Mucosa of descending colon (tissue), 3 donors: ENCODE measurements around the gene NFIX. TPM values are rescaled to one million over a fixed set of nuclear protein-coding genes. Genes with fewer than 3 reads are reported as not detected.

ENCODE experiments used
- ATAC-seq: fragments of 200-7000 bp; cut with Tn5 transposase; one replicate; pipeline ENCODE4 v1.9.1; 2020; ENCODE audit warnings: mild to moderate bottlenecking, moderate library complexity
- DNase-seq, 3 donors: peaks; one replicate each; pipeline ENCODE4 v3.0.0-alpha.2; 2020
- H3K36me3 ChIP-seq: fragments of 200-600 bp; one replicate; pipeline ENCODE4 v1.8.0; 2021; ENCODE audit warnings: low read depth, mild to moderate bottlenecking
- H3K4me1 ChIP-seq: fragments of 200-600 bp; one replicate; pipeline ENCODE4 v1.8.0; 2021; ENCODE audit warnings: low read depth, mild to moderate bottlenecking
- H3K4me3 ChIP-seq: fragments of 200-600 bp; one replicate; pipeline ENCODE4 v1.8.0; 2021; ENCODE audit warnings: mild to moderate bottlenecking
- H3K9me3 ChIP-seq: fragments of 200-600 bp; one replicate; pipeline ENCODE4 v1.8.0; 2021; ENCODE audit warnings: mild to moderate bottlenecking
- CTCF ChIP-seq: fragments of 200-600 bp; IDR thresholded peaks from one replicate; pipeline ENCODE4 v1.8.0; 2022; ENCODE audit warnings: antibody characterized with exemption, mild to moderate bottlenecking
- intact Hi-C, 2 donors: fragments of 100-400 bp; cut with DNase I in 1 of 2; cut with micrococcal nuclease in 1 of 2; formaldehyde crosslinking; loops; one replicate each; pipeline versions ENCODE4 v1.11.0 to v1.11.1; 2022; cut with DNase I, micrococcal nuclease
- total RNA-seq, 3 donors: library from RNA; stranded (reverse); fragmentation: NEBNext Ultra II Directional in 2 of 3; extraction: Animal tissue kit (Norgen Biotek cat#: 25700) in 2 of 3; gene quantifications; one replicate each; pipeline versions ENCODE4 v1.2.1 to v1.2.4, GENCODE V29; 2021 to 2023
- donor health status: DM: no; HTN: no; CAD: no; lungs with moderate emphysema.
- donor health status: DM: no; HTN: no; CAD: no.
- donor health status: DM: no; HTN: yes; CAD: no.

Gene NFIX
- total RNA-seq, 3 donors from 2014 or later: 59.4 to 238 (median 64.6) TPM

GRCh38 chr19:13137290-13137794 is 142.1 kb downstream of the NFIX start:
- H3K36me3 ChIP-seq: no peaks in the 10 kb centered on the region
- intact Hi-C loops: no loop called here
- peaks cover 5% of the 10 kb centered on the region for H3K4me1 ChIP-seq
- no peak for DNase-seq
- H3K9me3 ChIP-seq: no peaks in the 10 kb centered on the region
- TF ChIP-seq CTCF: no peak
- no peak for ATAC-seq
- no peak overlapping the region for H3K4me3 ChIP-seq

- intact Hi-C loops: no loop called here
- peaks cover 5% of the 10 kb centered on the region for H3K4me1 ChIP-seq
Observed at GRCh38 chr19:13138171-13138915, 143.1 kb downstream of the NFIX start.

GRCh38 chr19:13138916-13139198 is 143.6 kb downstream of the NFIX start:
- no peak overlapping the region for H3K4me3 ChIP-seq
- no peak for DNase-seq
- H3K4me1 ChIP-seq: peaks cover 5% of the 10 kb centered on the region
- no peak for ATAC-seq
- H3K9me3 ChIP-seq: no peaks in the 10 kb centered on the region
- intact Hi-C loops: no loop called here
- no peaks in the 10 kb centered on the region for H3K36me3 ChIP-seq
- no peak for TF ChIP-seq CTCF

More at GRCh38 chr19:13138171-13138915, 143.1 kb downstream of the NFIX start:
- H3K4me3 ChIP-seq: no peak overlapping the region
- H3K9me3 ChIP-seq: no peaks in the 10 kb centered on the region
- DNase-seq (no peak), ATAC-seq (no peak)
- TF ChIP-seq CTCF: no peak
- H3K36me3 ChIP-seq: no peaks in the 10 kb centered on the region

- DNase-seq (no peak), ATAC-seq (no peak)
- Histone ChIP-seq H3K36me3 (no peaks in the 10 kb centered on the region), H3K9me3 (no peaks in the 10 kb centered on the region), H3K4me3 (no peak overlapping the region), H3K4me1 (peaks cover 5% of the 10 kb centered on the region)
- intact Hi-C loops: no loop called here
- TF ChIP-seq CTCF: no peak
Observed at GRCh38 chr19:13139633-13140311, 144.5 kb downstream of the NFIX start.

GRCh38 chr19:13146763-13147563 is 151.7 kb downstream of the NFIX start:
- H3K9me3 ChIP-seq: no peaks in the 10 kb centered on the region
- no peak overlapping the region for H3K4me3 ChIP-seq
- DNase-seq (peak in 2 of 3 donors; percentile 39 to 67), ATAC-seq (no peak)
- intact Hi-C loops: no loop called here
- no peaks in the 10 kb centered on the region for H3K36me3 ChIP-seq
- peaks cover 16% of the 10 kb centered on the region for H3K4me1 ChIP-seq
- TF ChIP-seq CTCF: no peak

Other genes with a start within 250 kb of the NFIX start
- 100 to 1,000 TPM in 1 of 3 donors, 10 to 100 TPM in 2; 29.0 to 167 (median 32.2) TPM for gene BEST2, start 243.7 kb upstream of the NFIX start, total RNA-seq
- gene HOOK2, start 219.9 kb upstream of the NFIX start, total RNA-seq: 10 to 100 TPM; 52.2 to 91.9 (median 69.0) TPM
- gene JUNB, start 204.0 kb upstream of the NFIX start, total RNA-seq: 100 to 1,000 TPM; 170 to 191 (median 191) TPM
- 100 to 1,000 TPM; 225 to 266 (median 256) TPM for gene PRDX2, start 193.7 kb upstream of the NFIX start, total RNA-seq
- 10 to 100 TPM in 1 of 3 donors, 1 to 10 TPM in 2; 1.5 to 10.4 (median 2.7) TPM for gene THSD8, start 193.4 kb upstream of the NFIX start, total RNA-seq
- 10 to 100 TPM in 1 of 3 donors, 1 to 10 TPM in 2; 5.5 to 12.4 (median 6.5) TPM for gene RNASEH2A, start 188.9 kb upstream of the NFIX start, total RNA-seq
- 1 to 10 TPM in 1 of 3 donors, under 1 TPM in 1, not detected in 1; 0.87 to 1.7 TPM for gene RTBDN, start 160.9 kb upstream of the NFIX start, total RNA-seq
- 1 to 10 TPM in 2 of 3 donors, under 1 TPM in 1; 0.69 to 4.1 (median 1.2) TPM for gene MAST1, start 157.0 kb upstream of the NFIX start, total RNA-seq
- gene DNASE2, start 114.0 kb upstream of the NFIX start, total RNA-seq: 10 to 100 TPM; 22.8 to 31.8 (median 30.3) TPM
- not detected for gene KLF1, start 108.3 kb upstream of the NFIX start, total RNA-seq
- gene GCDH, start 104.3 kb upstream of the NFIX start, total RNA-seq: 10 to 100 TPM; 24.2 to 27.2 (median 24.7) TPM
- 1 to 10 TPM in 1 of 3 donors, not detected in 2; 1.2 TPM for gene SYCE2, start 76.2 kb upstream of the NFIX start, total RNA-seq
- 10 to 100 TPM; 44.1 to 54.0 (median 48.1) TPM for gene FARSA, start 61.8 kb upstream of the NFIX start, total RNA-seq
- 100 to 1,000 TPM; 433 to 945 (median 637) TPM for gene CALR, start 56.9 kb upstream of the NFIX start, total RNA-seq
- gene RAD23A, start 49.6 kb upstream of the NFIX start, total RNA-seq: 100 to 1,000 TPM in 1 of 3 donors, 10 to 100 TPM in 2; 76.4 to 117 (median 81.4) TPM
- gene GADD45GIP1, start 38.3 kb upstream of the NFIX start, total RNA-seq: 10 to 100 TPM in 2 of 3 donors, 1 to 10 TPM in 1; 10.0 to 16.4 (median 14.1) TPM
- gene DAND5, start 25.9 kb upstream of the NFIX start, total RNA-seq: 1 to 10 TPM in 1 of 3 donors, under 1 TPM in 1, not detected in 1; 0.34 to 1.1 TPM
- gene LYL1, start 107.4 kb downstream of the NFIX start, total RNA-seq: 1 to 10 TPM; 1.7 to 7.6 (median 4.7) TPM
- 10 to 100 TPM; 26.6 to 37.9 (median 30.0) TPM for gene TRMT1, start 121.3 kb downstream of the NFIX start, total RNA-seq
- gene NACC1, start 122.8 kb downstream of the NFIX start, total RNA-seq: 10 to 100 TPM; 42.2 to 58.9 (median 54.1) TPM
- gene STX10, start 154.9 kb downstream of the NFIX start, total RNA-seq: 10 to 100 TPM; 48.2 to 59.7 (median 49.3) TPM
- gene IER2, start 154.9 kb downstream of the NFIX start, total RNA-seq: 100 to 1,000 TPM; 101 to 117 (median 112) TPM